PC-3 (cell line): Measurements from ENCODE around the gene OR2AT4.

Experiments used
- CTCF ChIP-seq: fragments of 300-600 bp; sonication (generic); conservative IDR thresholded peaks from 2 replicates; pipeline ENCODE4 v1.5.1; 2017; ENCODE audit warnings: antibody characterized with exemption, low read depth, mild to moderate bottlenecking, low read length
- EZH2phosphoT487 ChIP-seq: fragments of 300-600 bp; sonication (generic); IDR thresholded peaks from 2 replicates; pipeline ENCODE4 v1.6.1; 2018; ENCODE audit warnings: mild to moderate bottlenecking, antibody characterized with exemption, low read length, borderline replicate concordance

DNA sequence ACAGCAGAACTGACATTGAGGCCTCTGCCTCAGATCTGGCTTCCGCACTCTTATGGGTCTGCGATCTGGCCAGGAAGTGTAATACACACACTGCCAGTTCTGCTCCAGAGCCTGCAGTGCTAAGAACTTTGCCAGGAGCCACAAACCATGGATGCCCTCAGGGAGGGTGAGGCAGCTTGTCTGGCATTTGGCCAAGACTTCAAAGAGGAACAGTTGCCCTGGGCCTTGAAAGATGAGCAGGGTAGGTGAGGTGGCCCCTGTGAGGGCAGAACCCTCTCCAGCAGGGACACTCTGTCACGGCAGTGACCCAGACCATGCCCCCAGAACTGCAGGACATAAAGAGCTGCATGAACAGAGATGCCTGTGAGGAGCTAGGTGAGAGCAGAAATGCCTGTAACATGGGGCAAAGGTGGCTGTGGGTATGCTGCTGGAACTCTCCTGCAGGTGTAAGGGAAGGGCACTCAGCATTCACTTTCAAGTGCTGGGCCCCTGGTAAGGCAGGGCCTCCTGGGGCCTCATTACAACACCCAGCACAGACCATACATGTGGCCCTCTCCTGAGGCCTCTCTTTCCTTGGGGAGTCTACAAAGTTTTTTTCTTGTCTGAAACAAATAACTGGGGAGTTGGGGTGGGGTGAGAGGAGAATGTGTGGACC is 60.6 kb downstream of the OR2AT4 start:
- TF ChIP-seq CTCF (no peak), EZH2phosphoT487 (no peak)
